ENCODE data around the gene METTL21C.

METTL21C gene

GRCh38 chr13:102658660-102659059 lies 36.2 kb downstream of the METTL21C start:
- DNase-seq: no peak

GRCh38 chr13:102657630-102658029 lies 37.2 kb downstream of the METTL21C start:
- no peak for DNase-seq

DNA sequence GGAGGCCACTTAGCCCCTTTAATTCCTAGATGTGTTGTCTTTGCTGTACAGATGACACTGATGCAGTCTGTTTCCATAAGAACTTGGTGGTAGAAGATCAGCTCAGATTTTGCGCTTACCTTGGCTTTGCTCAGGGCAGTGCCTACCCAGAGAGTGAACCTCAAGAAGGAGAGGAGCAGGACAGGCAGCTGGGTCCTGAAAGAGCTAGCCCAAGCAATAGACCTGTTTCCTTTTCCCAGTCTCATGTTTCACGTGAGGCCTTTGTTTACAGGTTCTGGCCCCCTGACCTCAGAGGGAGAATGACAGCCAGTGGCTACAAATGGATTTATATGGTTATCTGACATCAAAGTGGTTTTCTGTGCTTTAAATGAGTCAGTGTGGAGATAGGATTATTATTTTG lies 40.1 kb downstream of the METTL21C start:
- no peak for DNase-seq

GRCh38 chr13:102651892-102652291 lies 43.0 kb downstream of the METTL21C start:
- no peak for DNase-seq

DNA sequence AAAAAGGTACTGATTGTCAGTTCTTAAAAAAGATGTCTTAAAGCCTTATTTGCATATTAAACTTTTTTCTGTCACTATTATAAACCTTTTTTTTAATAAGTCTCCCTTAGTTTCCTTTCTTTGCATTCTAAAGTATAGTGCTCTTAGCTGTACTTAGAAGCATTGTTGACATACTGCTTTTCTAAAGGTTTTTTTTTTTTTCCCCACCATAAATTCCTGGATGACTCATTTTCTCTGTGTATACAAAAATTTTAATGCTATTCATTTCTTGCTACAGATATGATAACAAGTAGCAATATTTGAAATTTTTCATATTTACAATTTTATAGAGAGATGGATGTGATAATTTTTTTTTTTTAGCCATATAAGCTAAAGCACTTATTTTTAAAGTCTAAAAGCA lies 43.5 kb downstream of the METTL21C start:
- DNase-seq: no peak

GRCh38 chr13:102650444-102650843 lies 44.4 kb downstream of the METTL21C start:
- no peak for DNase-seq

- DNase-seq: no peak
These were observed 46.8 kb downstream of the METTL21C start for GRCh38 chr13:102648046-102648445.

DNA sequence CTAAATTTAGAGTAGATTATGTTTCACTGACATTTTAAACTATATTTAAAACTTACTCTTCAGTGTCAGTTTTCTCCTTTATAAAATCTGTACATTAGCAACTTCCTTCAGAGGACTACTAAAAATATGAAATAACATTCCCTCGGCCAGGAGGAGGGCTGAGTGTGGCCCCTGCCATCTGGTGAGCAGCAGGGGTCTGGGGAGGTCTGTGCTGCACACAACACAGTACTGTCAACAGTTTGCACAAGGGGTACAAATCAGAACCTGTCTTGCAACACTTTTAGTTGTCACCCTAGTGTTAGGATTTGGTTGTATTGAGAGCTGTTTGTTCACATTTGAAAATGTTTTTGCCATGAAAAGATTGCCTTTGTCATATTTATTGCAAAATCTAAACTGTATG lies 49.1 kb downstream of the METTL21C start:
- no peak for DNase-seq

- no peak for DNase-seq
These were observed 51.2 kb downstream of the METTL21C start for GRCh38 chr13:102643656-102644055.

GRCh38 chr13:102642475-102642874 lies 52.4 kb downstream of the METTL21C start:
- DNase-seq: no peak

- DNase-seq: no peak
These were observed 52.8 kb downstream of the METTL21C start for GRCh38 chr13:102642029-102642428.

DNA sequence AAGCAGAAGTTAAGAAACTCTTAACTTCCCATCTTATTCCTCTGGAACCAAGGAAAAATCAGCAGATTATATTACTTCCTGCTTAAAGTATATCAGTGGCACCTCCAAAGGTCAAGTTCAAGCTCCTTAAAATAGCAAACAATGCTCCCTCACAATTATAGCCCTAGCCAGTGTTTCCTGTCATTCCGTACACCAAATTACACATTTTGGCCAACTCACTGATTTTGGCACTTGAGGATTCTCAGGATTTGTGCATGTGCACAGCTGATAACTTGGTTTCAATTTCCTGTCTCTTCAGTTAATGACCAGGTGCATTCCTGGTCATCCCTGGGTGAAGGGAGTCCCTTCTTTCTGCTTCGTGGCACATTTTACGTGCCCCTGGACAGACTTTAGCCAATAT lies 56.1 kb downstream of the METTL21C start:
- no peak for DNase-seq
